NT2/D1 (cell line): ENCODE data around the gene AMZ1.

Experiments used
- SUZ12 ChIP-seq: IDR thresholded peaks from 2 replicates; pipeline ENCODE4 v1.6.1; 2011; ENCODE audit not compliant: insufficient read length, insufficient read depth; ENCODE audit errors: extremely low read depth
- YY1 ChIP-seq: IDR thresholded peaks from 2 replicates; pipeline ENCODE4 v1.6.1; 2011; ENCODE audit not compliant: insufficient read length, insufficient read depth

- TF ChIP-seq YY1, result no peak
- no peak for TF ChIP-seq SUZ12
Measured at GRCh38 chr7:2650451-2650850, 37.6 kb upstream of the AMZ1 start.
